GM19023 (cell line): ENCODE data around the gene TWIST2.

Source experiments
- ATAC-seq: cut with Tn5 transposase; IDR thresholded peaks from one replicate; pipeline ENCODE4 v1.9.1; 2021; ENCODE audit warnings: mild to moderate bottlenecking, moderate library complexity; ENCODE audit not compliant: unreplicated experiment

Gene TWIST2

GRCh38 chr2:238855891-238856580, 8.2 kb downstream of the TWIST2 start:
- ATAC-seq, result no peak

- ATAC-seq, result no peak
Measured at GRCh38 chr2:238856713-238857567, 9.1 kb downstream of the TWIST2 start.

- ATAC-seq, result no peak
Measured at GRCh38 chr2:238857959-238858358, 10.1 kb downstream of the TWIST2 start.

GRCh38 chr2:238859636-238860347, 11.9 kb downstream of the TWIST2 start:
- no peak for ATAC-seq

- no peak for ATAC-seq
Measured at GRCh38 chr2:238861013-238861730, 13.3 kb downstream of the TWIST2 start.

GRCh38 chr2:238861766-238862315, 14.0 kb downstream of the TWIST2 start:
- no peak for ATAC-seq

GRCh38 chr2:238862701-238863100, 14.8 kb downstream of the TWIST2 start:
- no peak for ATAC-seq

- no peak for ATAC-seq
Measured at GRCh38 chr2:238863231-238863630, 15.3 kb downstream of the TWIST2 start.

- ATAC-seq, result no peak
Measured at GRCh38 chr2:238863749-238864206, 15.9 kb downstream of the TWIST2 start.

- no peak for ATAC-seq
Measured at GRCh38 chr2:238864207-238865014, 16.5 kb downstream of the TWIST2 start.

- ATAC-seq, result no peak
Measured at GRCh38 chr2:238865015-238865719, 17.3 kb downstream of the TWIST2 start.

GRCh38 chr2:238865744-238866355, 18.0 kb downstream of the TWIST2 start:
- ATAC-seq, result no peak

- ATAC-seq, result no peak
Measured at GRCh38 chr2:238866656-238867277, 18.9 kb downstream of the TWIST2 start.

- ATAC-seq, result no peak
Measured at GRCh38 chr2:238868067-238868524, 20.2 kb downstream of the TWIST2 start.

GRCh38 chr2:238868616-238869292, 20.9 kb downstream of the TWIST2 start:
- ATAC-seq, result no peak

- ATAC-seq, result no peak
Measured at GRCh38 chr2:238869293-238870124, 21.6 kb downstream of the TWIST2 start.

- ATAC-seq, result no peak
Measured at GRCh38 chr2:238870261-238870660, 22.4 kb downstream of the TWIST2 start.
